Stomach (tissue), 9 donors: Measurements from ENCODE around the gene DDOST. TPM values are rescaled to one million over a fixed set of nuclear protein-coding genes. Genes with fewer than 3 reads are reported as not detected.

Experiments
- DNase-seq, 2 donors: peaks; one replicate each; pipeline versions ENCODE4 v3.0.0 to v3.0.0-alpha.2; 2013 to 2019
- H3K27ac ChIP-seq, 5 donors: fragments of 200-600 bp in 4 of 5; sonication (generic) in 4 of 5; one replicate each; pipeline ENCODE4 v1.5.1; 2013 to 2019; ENCODE audit warnings: mild to moderate bottlenecking in 1 of 5, moderate library complexity in 1 of 5
- H3K27me3 ChIP-seq, 3 donors: fragments of 200-600 bp; sonication (generic); one replicate each; pipeline ENCODE4 v1.5.1; 2017 to 2019; ENCODE audit warnings: mixed run types in 1 of 3
- H3K36me3 ChIP-seq, 4 donors: fragments of 200-600 bp; sonication (generic); 1 replicate in 3 of 4; 2 replicates in 1 of 4; pipeline ENCODE4 v1.5.1; 2016 to 2019
- H3K4me1 ChIP-seq, 4 donors: fragments of 200-600 bp; sonication (generic); one replicate each; pipeline ENCODE4 v1.5.1; 2016 to 2019
- H3K4me3 ChIP-seq, 4 donors: fragments of 200-600 bp; sonication (generic) in 3 of 4; one replicate each; pipeline ENCODE4 v1.5.1; 2016 to 2019; ENCODE audit warnings: mild to moderate bottlenecking in 1 of 4
- H3K9me3 ChIP-seq, 4 donors: fragments of 200-600 bp; sonication (generic); one replicate each; pipeline ENCODE4 v1.5.1; 2016 to 2019
- CTCF ChIP-seq, 7 experiments: fragments of 450-650 bp in 4 of 7; fragments of 200-600 bp in 3 of 7; sonication (generic) in 3 of 7; IDR thresholded peaks; one replicate each; pipeline ENCODE4 v1.5.1; 2016 to 2019; ENCODE audit warnings: antibody characterized with exemption in 7 of 7, control low read depth in 2 of 7, mild to moderate bottlenecking in 1 of 7
- EP300 ChIP-seq: sonication (generic); formaldehyde crosslinking; IDR thresholded peaks from one replicate; pipeline ENCODE4 v1.6.1; 2017; ENCODE audit warnings: antibody characterized with exemption
- POLR2A ChIP-seq, 4 donors: fragments of 450-650 bp; IDR thresholded peaks; one replicate each; pipeline ENCODE4 v1.6.1; 2016; ENCODE audit warnings: antibody characterized with exemption in 4 of 4, control low read depth in 2 of 4, mild to moderate bottlenecking in 1 of 4, moderate library complexity in 1 of 4
- POLR2AphosphoS5 ChIP-seq, 3 donors: sonication (generic); formaldehyde crosslinking; IDR thresholded peaks; one replicate each; pipeline ENCODE4 v1.6.1; 2016; ENCODE audit warnings: antibody characterized with exemption in 3 of 3
- WGBS, 5 donors: extraction: QIAGEN DNeasy Blood & Tissue Kit in 3 of 5; methylation state at CpG; one replicate each; pipeline versions ENCODE4 v1.1.5 to v1.1.7; 2013 to 2018; 5-methylcytosine and 5-hydroxymethylcytosine counted together
- intact Hi-C: fragments of 100-400 bp; cut with DNase I; formaldehyde crosslinking; loops from one replicate; pipeline ENCODE4 v1.15.1; 2023; ENCODE audit warnings: low total_unique reads
- polyA plus RNA-seq, 3 donors: library from polyadenylated mRNA; stranded (reverse); fragments of 200-250 nt; gene quantifications; one replicate each; pipeline ENCODE4 v1.2.3, GENCODE V29; 2013
- total RNA-seq, 5 donors: library from RNA; depleted of rRNA; stranded (reverse); fragments of >200 nt; gene quantifications; one replicate each; pipeline versions ENCODE4 v1.1.0 to v1.2.3, GENCODE V29; 2014 to 2016
- donor health status: healthy with polysubstance abuse.
- donor health status: Bipolar disorder and iron deficiency.
- donor health status: healthy.

Gene DDOST
- total and polyA plus RNA-seq, 8 donors: 38.5 to 227 (median 97.9) TPM

GRCh38 chr1:20619999-20620398 lies 41.2 kb downstream of the DDOST start:
- Histone ChIP-seq H3K4me1 (peaks cover 0 to 11% (median 3%) of the 10 kb centered on the region in 4 donors), H3K9me3 (no peaks in the 10 kb centered on the region), H3K27ac (no peak overlapping the region), H3K4me3 (no peak overlapping the region), H3K36me3 (no peaks in the 10 kb centered on the region), H3K27me3 (peaks cover 0 to 5% (median 0%) of the 10 kb centered on the region in 3 donors)
- TF ChIP-seq POLR2AphosphoS5 (IDR thresholded peaks at IDR 0.05) (no peak), POLR2A (IDR thresholded peaks at IDR 0.05) (no peak), CTCF (IDR thresholded peaks at IDR 0.05) (no peak), EP300 (no peak)
- DNase-seq: no peak
- 63 to 84% (median 82%) methylated on average over 1 of the region's 1 CpG for WGBS, 5 donors
- intact Hi-C loops: no loop called here

GRCh38 chr1:20618550-20618949 lies 42.6 kb downstream of the DDOST start:
- no peak for DNase-seq
- intact Hi-C loops: no loop called here
- 51 to 68% (median 59%) methylated on average over 4 of the region's 4 CpGs for WGBS, 5 donors
- Histone ChIP-seq H3K4me3 (no peak overlapping the region), H3K36me3 (no peaks in the 10 kb centered on the region), H3K4me1 (peaks cover 0 to 19% (median 8%) of the 10 kb centered on the region in 4 donors), H3K27me3 (no peaks in the 10 kb centered on the region), H3K27ac (no peak overlapping the region), H3K9me3 (no peaks in the 10 kb centered on the region)
- TF ChIP-seq EP300: no peak
- no peak for TF ChIP-seq CTCF (IDR thresholded peaks at IDR 0.05)
- no peak for TF ChIP-seq POLR2A (IDR thresholded peaks at IDR 0.05)
- TF ChIP-seq POLR2AphosphoS5 (IDR thresholded peaks at IDR 0.05): no peak

- no peak for DNase-seq
- intact Hi-C loops: no loop called here
- no peaks in the 10 kb centered on the region for H3K27me3 ChIP-seq
- peak overlapping the region in 1 of 5 donors; percentile 16 for H3K27ac ChIP-seq
- H3K36me3 ChIP-seq: no peaks in the 10 kb centered on the region
- H3K4me1 ChIP-seq: peaks cover 0 to 21% (median 10%) of the 10 kb centered on the region in 4 donors
- TF ChIP-seq EP300 (no peak), POLR2A (IDR thresholded peaks at IDR 0.05) (no peak), CTCF (IDR thresholded peaks at IDR 0.05) (no peak), POLR2AphosphoS5 (IDR thresholded peaks at IDR 0.05) (no peak)
- H3K9me3 ChIP-seq: no peaks in the 10 kb centered on the region
- H3K4me3 ChIP-seq: no peak overlapping the region
- 67 to 78% (median 75%) methylated on average over 3 of the region's 3 CpGs for WGBS, 5 donors
These were observed 44.2 kb downstream of the DDOST start for GRCh38 chr1:20616847-20617487.

GRCh38 chr1:20615946-20616846 lies 45.0 kb downstream of the DDOST start:
- no peaks in the 10 kb centered on the region for H3K9me3 ChIP-seq
- H3K27me3 ChIP-seq: no peaks in the 10 kb centered on the region
- no peaks in the 10 kb centered on the region for H3K36me3 ChIP-seq
- peak overlapping the region in 1 of 5 donors; percentile 16 for H3K27ac ChIP-seq
- intact Hi-C loops: no loop called here
- DNase-seq: no peak
- peaks cover 0 to 21% (median 10%) of the 10 kb centered on the region in 4 donors for H3K4me1 ChIP-seq
- no peak overlapping the region for H3K4me3 ChIP-seq
- WGBS, 5 donors: 45 to 49% (median 47%) methylated on average over 20 of the region's 20 CpGs
- TF ChIP-seq POLR2AphosphoS5 (IDR thresholded peaks at IDR 0.05): no peak
- TF ChIP-seq CTCF (IDR thresholded peaks at IDR 0.05): no peak
- TF ChIP-seq POLR2A (IDR thresholded peaks at IDR 0.05): no peak
- no peak for TF ChIP-seq EP300
